CD4-positive, alpha-beta T cell treated with Interleukin-21 for 1 hour (primary cell): ENCODE results near the gene ZNF521.

Experiments
- DNase-seq: peaks from one replicate; pipeline ENCODE4 v3.0.0-alpha.2; 2020

Gene ZNF521

GRCh38 chr18:25113566-25113965 is 238.4 kb downstream of the ZNF521 start:
- DNase-seq = no peak

- DNase-seq = no peak
These were observed 239.0 kb downstream of the ZNF521 start for GRCh38 chr18:25112821-25113434.

- DNase-seq = no peak
These were observed 240.3 kb downstream of the ZNF521 start for GRCh38 chr18:25111377-25112288.

GRCh38 chr18:25109484-25109883 is 242.5 kb downstream of the ZNF521 start:
- DNase-seq = no peak

GRCh38 chr18:25103468-25104155 is 248.4 kb downstream of the ZNF521 start:
- DNase-seq = no peak

- no peak for DNase-seq
These were observed 249.3 kb downstream of the ZNF521 start for GRCh38 chr18:25102662-25103061.

- DNase-seq = no peak
These were observed 251.5 kb downstream of the ZNF521 start for GRCh38 chr18:25100418-25100817.

- no peak for DNase-seq
These were observed 252.1 kb downstream of the ZNF521 start for GRCh38 chr18:25099895-25100294.

GRCh38 chr18:25097569-25098056 is 254.4 kb downstream of the ZNF521 start:
- DNase-seq = no peak

GRCh38 chr18:25097057-25097456 is 254.9 kb downstream of the ZNF521 start:
- no peak for DNase-seq

- DNase-seq = no peak
These were observed 258.8 kb downstream of the ZNF521 start for GRCh38 chr18:25093141-25093540.

GRCh38 chr18:25089470-25089869 is 262.5 kb downstream of the ZNF521 start:
- no peak for DNase-seq

- DNase-seq = no peak
These were observed 265.1 kb downstream of the ZNF521 start for GRCh38 chr18:25086876-25087275.

- no peak for DNase-seq
These were observed 271.0 kb downstream of the ZNF521 start for GRCh38 chr18:25081001-25081400.

GRCh38 chr18:25080211-25080610 is 271.8 kb downstream of the ZNF521 start:
- DNase-seq = no peak

GRCh38 chr18:25077944-25078723 is 273.8 kb downstream of the ZNF521 start:
- DNase-seq = no peak

GRCh38 chr18:25077038-25077943 is 274.7 kb downstream of the ZNF521 start:
- DNase-seq = no peak

- DNase-seq = no peak
These were observed 276.2 kb downstream of the ZNF521 start for GRCh38 chr18:25075783-25076182.

- DNase-seq = no peak
These were observed 276.6 kb downstream of the ZNF521 start for GRCh38 chr18:25075331-25075730.

- no peak for DNase-seq
These were observed 277.0 kb downstream of the ZNF521 start for GRCh38 chr18:25074925-25075324.

GRCh38 chr18:25072205-25072604 is 279.8 kb downstream of the ZNF521 start:
- DNase-seq = no peak
